Thymus (tissue), 11 donors: ENCODE data around the gene CISD3. TPM values are rescaled to one million over a fixed set of nuclear protein-coding genes. Genes with fewer than 3 reads are reported as not detected.

ENCODE experiments used
- DNase-seq, 9 donors: peaks; one replicate each; pipeline ENCODE4 v3.0.0-alpha.2; 2013; ENCODE audit warnings: low spot score in 9 of 9, low read depth in 6 of 9, missing footprints in 1 of 9
- H3K27ac ChIP-seq, 2 donors: one replicate each; pipeline ENCODE4 v1.5.1; 2013; ENCODE audit warnings: control low read depth in 1 of 2, low read depth in 1 of 2, low read length in 1 of 2, mild to moderate bottlenecking in 1 of 2, moderate library complexity in 1 of 2
- H3K27me3 ChIP-seq, 2 donors: one replicate each; pipeline ENCODE4 v1.5.1; 2013; ENCODE audit warnings: low read length in 1 of 2; ENCODE audit not compliant: control insufficient read depth in 2 of 2, insufficient read depth in 1 of 2
- H3K36me3 ChIP-seq, 2 donors: one replicate each; pipeline ENCODE4 v1.5.1; 2013; ENCODE audit warnings: low read length in 1 of 2, mild to moderate bottlenecking in 1 of 2, moderate library complexity in 1 of 2; ENCODE audit not compliant: control insufficient read depth in 2 of 2, insufficient read depth in 2 of 2
- H3K4me1 ChIP-seq, 2 donors: one replicate each; pipeline ENCODE4 v1.5.1; 2013; ENCODE audit warnings: low read length in 2 of 2; ENCODE audit not compliant: control insufficient read depth in 2 of 2, insufficient read depth in 2 of 2
- H3K4me3 ChIP-seq, 2 donors: one replicate each; pipeline ENCODE4 v1.5.1; 2013; ENCODE audit warnings: low read length in 2 of 2, control low read depth in 1 of 2, mild to moderate bottlenecking in 1 of 2
- H3K9me3 ChIP-seq, 2 donors: one replicate each; pipeline ENCODE4 v1.5.1; 2013; ENCODE audit warnings: low read length in 1 of 2, mild to moderate bottlenecking in 1 of 2; ENCODE audit not compliant: control insufficient read depth in 2 of 2, insufficient read depth in 1 of 2
- WGBS: extraction: QIAGEN DNeasy Blood & Tissue Kit; methylation state at CpG from one replicate; pipeline ENCODE4 v1.1.7; 2013; 5-methylcytosine and 5-hydroxymethylcytosine counted together
- polyA plus RNA-seq: library from polyadenylated mRNA; stranded (reverse); fragments of 200-250 nt; gene quantifications from one replicate; pipeline ENCODE4 v1.2.3, GENCODE V29; 2013
- total RNA-seq: library from RNA; stranded (reverse); fragments of 120-200 nt; gene quantifications from one replicate; pipeline ENCODE4 v1.2.4, GENCODE V29; 2013
- donor health status: healthy.

Gene CISD3
- total and polyA plus RNA-seq, 2 donors, result 10.3 to 22.5 TPM

DNA sequence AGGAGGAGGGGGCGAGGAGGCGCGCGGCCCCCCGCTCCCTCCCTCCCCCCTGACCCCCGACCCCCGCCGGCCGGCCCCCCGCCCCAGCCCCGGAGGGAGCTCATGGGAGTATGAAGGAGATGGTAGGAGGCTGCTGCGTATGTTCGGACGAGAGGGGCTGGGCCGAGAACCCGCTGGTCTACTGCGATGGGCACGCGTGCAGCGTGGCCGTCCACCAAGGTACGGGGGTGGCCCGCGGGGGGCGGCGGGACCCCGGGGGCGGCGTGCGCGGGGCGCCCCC, 24.7 kb upstream of the CISD3 start:
- H3K4me1 ChIP-seq, result peaks cover 18 to 66% of the 10 kb centered on the region in 2 donors
- DNase-seq, result no peak
- peak overlapping the region in 1 of 2 donors; percentile 97 for H3K27ac ChIP-seq
- peaks cover 0 to 9% of the 10 kb centered on the region in 2 donors for H3K9me3 ChIP-seq
- 1% methylated on average over 32 of the region's 32 CpGs for WGBS
- no peaks in the 10 kb centered on the region for H3K27me3 ChIP-seq
- H3K4me3 ChIP-seq, result peak overlapping the region; percentile 82 to 94
- peaks cover 28 to 32% of the 10 kb centered on the region in 2 donors for H3K36me3 ChIP-seq

DNA sequence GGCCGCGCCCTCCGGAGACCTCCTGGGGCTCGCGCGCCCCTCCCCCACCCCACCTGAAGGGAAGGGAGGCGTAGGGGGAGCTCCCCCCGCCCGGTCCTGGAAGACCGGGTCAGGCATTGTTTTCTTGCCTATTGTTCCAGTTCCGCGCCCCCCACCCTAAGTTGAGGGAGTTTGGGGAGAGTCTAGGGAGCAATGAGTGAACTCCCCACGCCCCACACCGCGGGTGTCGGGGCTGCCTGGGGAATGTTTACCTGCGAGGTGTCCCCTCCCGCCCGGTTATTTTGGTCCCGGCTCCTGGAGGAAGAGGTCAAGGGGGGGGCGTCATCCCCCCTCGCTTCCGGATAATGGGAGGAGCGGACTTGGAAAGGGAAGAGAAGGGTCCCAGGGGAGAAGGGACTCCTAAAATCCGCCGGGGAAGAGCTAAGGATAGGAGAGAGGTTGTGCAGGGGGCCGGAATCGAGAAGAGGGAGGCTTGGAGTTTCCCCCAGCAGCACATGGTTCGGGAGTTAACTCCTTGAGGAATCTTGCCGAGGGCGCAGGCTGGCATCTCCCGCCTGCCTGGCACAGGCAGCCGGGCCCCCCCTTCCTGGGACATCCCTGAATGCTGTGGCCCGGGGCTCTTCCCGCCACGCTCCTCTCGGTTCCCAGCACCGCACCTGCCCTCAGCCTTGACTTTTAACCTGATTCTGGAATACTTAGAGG, 24.2 kb upstream of the CISD3 start:
- Histone ChIP-seq H3K9me3 (peaks cover 0 to 9% of the 10 kb centered on the region in 2 donors), H3K4me1 (peaks cover 18 to 64% of the 10 kb centered on the region in 2 donors), H3K36me3 (peaks cover 31 to 35% of the 10 kb centered on the region in 2 donors), H3K27me3 (no peaks in the 10 kb centered on the region), H3K4me3 (peak overlapping the region; percentile 82 to 94), H3K27ac (peak overlapping the region; percentile 75 to 97)
- WGBS, result under 1% methylated on average over 38 of the region's 38 CpGs
- DNase-seq, result peak in 1 of 9 donors; percentile 52

DNA sequence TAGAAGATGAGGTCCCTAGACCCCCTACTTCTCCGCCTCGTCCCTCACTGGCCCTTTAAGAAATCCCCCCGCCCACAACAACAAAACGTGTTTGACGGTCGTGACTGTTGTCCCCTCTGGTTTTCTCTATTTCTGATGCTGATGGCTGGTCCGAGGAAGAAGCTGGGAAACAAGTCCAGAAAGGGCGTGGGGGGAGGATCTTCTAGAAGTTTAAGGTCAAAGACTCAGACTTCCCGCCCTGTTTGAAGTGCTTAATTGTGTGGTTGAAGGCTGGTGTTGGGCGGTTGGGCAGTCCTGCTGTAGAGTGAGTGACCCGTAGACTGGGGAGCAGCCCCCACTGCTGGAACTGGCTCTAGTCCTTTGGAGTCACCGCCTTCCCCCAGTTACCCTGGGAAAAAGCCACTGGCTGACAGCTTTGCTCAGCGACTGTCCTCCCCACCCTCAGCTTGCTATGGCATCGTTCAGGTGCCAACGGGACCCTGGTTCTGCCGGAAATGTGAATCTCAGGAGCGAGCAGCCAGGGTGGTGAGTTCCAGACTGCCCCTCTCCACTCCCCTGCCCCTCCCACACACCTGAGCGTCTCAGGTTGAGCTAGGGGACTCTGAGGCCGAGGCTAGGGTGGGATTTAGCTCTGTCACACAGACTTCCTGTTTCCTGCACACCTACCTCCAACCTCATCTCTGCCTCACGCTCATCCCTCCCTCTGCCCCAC, 23.5 kb upstream of the CISD3 start:
- DNase-seq, result peak in 2 of 9 donors; percentile 47 to 59
- 16% methylated on average over 20 of the region's 20 CpGs for WGBS

DNA sequence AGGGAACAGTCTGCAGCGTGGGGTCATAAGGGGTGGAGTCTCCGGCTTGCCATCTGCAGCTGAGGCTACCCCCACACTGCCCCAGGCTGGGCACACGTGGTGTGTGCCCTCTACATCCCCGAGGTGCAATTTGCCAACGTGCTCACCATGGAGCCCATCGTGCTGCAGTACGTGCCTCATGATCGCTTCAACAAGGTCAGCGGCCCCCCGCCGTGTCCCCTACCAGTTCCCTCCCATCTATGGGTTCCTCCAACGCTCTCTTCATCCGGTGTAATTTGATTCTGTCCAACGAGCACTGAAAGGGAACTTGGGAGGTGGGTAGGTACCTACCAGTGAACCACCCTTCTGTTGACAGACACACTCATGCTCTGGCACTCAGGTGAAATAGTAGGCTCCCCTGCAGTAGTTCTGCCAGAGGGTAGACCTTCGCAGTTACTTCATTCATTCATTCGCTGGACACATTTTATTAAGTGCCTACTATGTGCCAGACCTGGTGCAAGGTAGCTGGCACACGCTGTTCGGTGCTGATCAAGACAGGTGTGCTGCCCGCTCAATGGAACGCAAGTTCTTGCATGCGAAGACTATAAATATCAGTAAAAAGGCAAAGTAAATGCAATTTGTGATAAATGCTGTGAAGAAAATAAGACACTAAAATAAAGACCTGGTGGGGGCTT, 22.3 kb upstream of the CISD3 start:
- H3K27me3 ChIP-seq, result no peaks in the 10 kb centered on the region
- peak overlapping the region in 1 of 2 donors; percentile 82 for H3K4me3 ChIP-seq
- DNase-seq, result no peak
- 96% methylated on average over 21 of the region's 21 CpGs for WGBS
- peaks cover 0 to 9% of the 10 kb centered on the region in 2 donors for H3K9me3 ChIP-seq
- H3K27ac ChIP-seq, result no peak overlapping the region
- H3K36me3 ChIP-seq, result peaks cover 44 to 53% of the 10 kb centered on the region in 2 donors
- H3K4me1 ChIP-seq, result peaks cover 17 to 50% of the 10 kb centered on the region in 2 donors

More for the DNA sequence above, 23.5 kb upstream of the CISD3 start:
- H3K4me1 ChIP-seq, result peaks cover 18 to 57% of the 10 kb centered on the region in 2 donors
- H3K9me3 ChIP-seq, result peaks cover 0 to 9% of the 10 kb centered on the region in 2 donors
- H3K4me3 ChIP-seq, result peak overlapping the region; percentile 82 to 94
- H3K27ac ChIP-seq, result peak overlapping the region; percentile 75 to 97
- no peaks in the 10 kb centered on the region for H3K27me3 ChIP-seq
- peaks cover 33 to 42% of the 10 kb centered on the region in 2 donors for H3K36me3 ChIP-seq

- Histone ChIP-seq H3K27me3 (no peaks in the 10 kb centered on the region), H3K4me3 (no peak overlapping the region), H3K27ac (no peak overlapping the region), H3K4me1 (peaks cover 13 to 36% of the 10 kb centered on the region in 2 donors), H3K36me3 (peaks cover 59 to 68% of the 10 kb centered on the region in 2 donors), H3K9me3 (peaks cover 0 to 9% of the 10 kb centered on the region in 2 donors)
- no peak for DNase-seq
- 98% methylated on average over 18 of the region's 18 CpGs for WGBS
These were observed 20.9 kb upstream of the CISD3 start for GRCh38 chr17:38709104-38709820.

DNA sequence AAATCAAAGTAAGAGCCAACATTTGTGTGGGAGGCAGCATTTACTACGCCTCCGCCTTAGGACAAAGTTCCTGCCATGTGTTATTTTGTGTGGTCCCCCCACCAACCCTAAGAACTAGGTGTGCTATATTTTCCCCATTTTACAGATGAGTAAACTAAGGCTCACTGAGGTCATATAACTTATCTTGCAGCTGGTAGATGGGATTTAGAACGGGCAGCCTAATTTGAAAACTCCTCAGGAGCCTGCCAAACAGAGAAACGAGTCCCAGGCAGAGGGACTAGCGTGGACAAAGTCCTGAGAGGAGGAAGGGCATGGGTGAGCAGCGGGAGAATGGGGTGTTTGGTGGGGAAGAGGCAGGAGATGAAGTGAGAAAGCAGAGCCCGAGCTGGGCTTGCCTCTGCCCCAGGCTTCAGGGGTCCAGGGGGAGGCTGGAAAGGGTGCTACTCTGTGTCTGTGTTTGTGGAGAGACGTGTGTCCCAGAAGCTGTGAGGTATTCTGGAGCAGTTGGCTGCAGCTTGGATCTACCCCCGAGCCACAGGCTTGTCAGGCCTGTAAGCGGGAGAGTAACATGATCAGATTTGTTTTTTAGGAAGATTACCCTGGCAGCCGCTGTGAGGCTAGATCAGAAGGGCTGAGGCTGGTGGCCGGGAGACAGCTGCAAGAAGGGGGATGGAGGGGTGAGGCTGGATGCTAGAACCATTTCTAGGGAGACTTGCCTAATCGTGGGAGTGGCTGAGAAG, 20.1 kb upstream of the CISD3 start:
- WGBS, result 93% methylated on average over 13 of the region's 13 CpGs
- Histone ChIP-seq H3K4me1 (peaks cover 13 to 31% of the 10 kb centered on the region in 2 donors), H3K9me3 (peaks cover 0 to 5% of the 10 kb centered on the region in 2 donors), H3K27ac (no peak overlapping the region), H3K27me3 (no peaks in the 10 kb centered on the region), H3K36me3 (peaks cover 64 to 75% of the 10 kb centered on the region in 2 donors), H3K4me3 (no peak overlapping the region)
- no peak for DNase-seq

GRCh38 chr17:38710604-38710962, 19.6 kb upstream of the CISD3 start:
- Histone ChIP-seq H3K4me3 (no peak overlapping the region), H3K4me1 (peaks cover 13 to 31% of the 10 kb centered on the region in 2 donors), H3K27me3 (no peaks in the 10 kb centered on the region), H3K36me3 (peaks cover 70 to 81% of the 10 kb centered on the region in 2 donors), H3K9me3 (peaks cover 0 to 5% of the 10 kb centered on the region in 2 donors), H3K27ac (no peak overlapping the region)
- no peak for DNase-seq
- 96% methylated on average over 3 of the region's 3 CpGs for WGBS

- Histone ChIP-seq H3K4me3 (no peak overlapping the region), H3K27ac (no peak overlapping the region), H3K4me1 (peaks cover 13 to 29% of the 10 kb centered on the region in 2 donors), H3K27me3 (no peaks in the 10 kb centered on the region), H3K9me3 (peaks cover 0 to 2% of the 10 kb centered on the region in 2 donors), H3K36me3 (peaks cover 74 to 85% of the 10 kb centered on the region in 2 donors)
- no peak for DNase-seq
- WGBS, result 97% methylated on average over 5 of the region's 5 CpGs
These were observed 19.2 kb upstream of the CISD3 start for GRCh38 chr17:38710985-38711384.
